GM11168 (cell line): ENCODE data around the gene NPR3.

ENCODE experiments used
- in situ Hi-C: fragments of 300-500 bp; cut with MboI; formaldehyde crosslinking; loops from one replicate; pipeline ENCODE4 v1.12.0; 2022; ENCODE audit warnings: low sequenced_read_pairs; ENCODE audit not compliant: unreplicated experiment

Gene NPR3

GRCh38 chr5:32711362-32711680, 200 bp downstream of the NPR3 start:
- in situ Hi-C loops: loop anchor here (25.0 kb wide), 1 partner anchor 701 kb away; no protein-coding TSS in a partner anchor

- in situ Hi-C loops: loop anchor here (25.0 kb wide), 1 partner anchor 700 kb away; no protein-coding TSS in a partner anchor
Measured at GRCh38 chr5:32711681-32712480, 760 bp downstream of the NPR3 start.

- in situ Hi-C loops: loop anchor here (25.0 kb wide), 1 partner anchor 700 kb away; no protein-coding TSS in a partner anchor
Measured at GRCh38 chr5:32712481-32713360, 1.6 kb downstream of the NPR3 start.

GRCh38 chr5:32713361-32713769, 2.2 kb downstream of the NPR3 start:
- in situ Hi-C loops: loop anchor here (25.0 kb wide), 1 partner anchor 699 kb away; no protein-coding TSS in a partner anchor

- in situ Hi-C loops: loop anchor here (25.0 kb wide), 1 partner anchor 698 kb away; no protein-coding TSS in a partner anchor
Measured at GRCh38 chr5:32713770-32714381, 2.8 kb downstream of the NPR3 start.

GRCh38 chr5:32714836-32715235, 3.7 kb downstream of the NPR3 start:
- in situ Hi-C loops: loop anchor here (25.0 kb wide), 1 partner anchor 697 kb away; no protein-coding TSS in a partner anchor

- in situ Hi-C loops: loop anchor here (25.0 kb wide), 1 partner anchor 692 kb away; no protein-coding TSS in a partner anchor
Measured at GRCh38 chr5:32720300-32720699, 9.2 kb downstream of the NPR3 start.

GRCh38 chr5:32721626-32722025, 10.5 kb downstream of the NPR3 start:
- in situ Hi-C loops: loop anchor here (25.0 kb wide), 1 partner anchor 691 kb away; no protein-coding TSS in a partner anchor

GRCh38 chr5:32722957-32723356, 11.8 kb downstream of the NPR3 start:
- in situ Hi-C loops: loop anchor here (25.0 kb wide), 1 partner anchor 689 kb away; no protein-coding TSS in a partner anchor

- in situ Hi-C loops: loop anchor here (25.0 kb wide), 1 partner anchor 688 kb away; no protein-coding TSS in a partner anchor
Measured at GRCh38 chr5:32724526-32724925, 13.4 kb downstream of the NPR3 start.

GRCh38 chr5:32726086-32726557, 15.0 kb downstream of the NPR3 start:
- in situ Hi-C loops: no loop called here

- in situ Hi-C loops: no loop called here
Measured at GRCh38 chr5:32729651-32730050, 18.5 kb downstream of the NPR3 start.

- in situ Hi-C loops: no loop called here
Measured at GRCh38 chr5:32733590-32734340, 22.6 kb downstream of the NPR3 start.

- in situ Hi-C loops: no loop called here
Measured at GRCh38 chr5:32734827-32735378, 23.8 kb downstream of the NPR3 start.

GRCh38 chr5:32735512-32735911, 24.4 kb downstream of the NPR3 start:
- in situ Hi-C loops: no loop called here

- in situ Hi-C loops: no loop called here
Measured at GRCh38 chr5:32736842-32737241, 25.7 kb downstream of the NPR3 start.

- in situ Hi-C loops: no loop called here
Measured at GRCh38 chr5:32740651-32741050, 29.5 kb downstream of the NPR3 start.

GRCh38 chr5:32745317-32745716, 34.2 kb downstream of the NPR3 start:
- in situ Hi-C loops: no loop called here

GRCh38 chr5:32752411-32752810, 41.3 kb downstream of the NPR3 start:
- in situ Hi-C loops: no loop called here
